CD4-positive, CD25-positive, alpha-beta regulatory T cell (primary cell): ENCODE data around the gene SULT1A4. TPM values are rescaled to one million over a fixed set of nuclear protein-coding genes. Genes with fewer than 3 reads are reported as not detected.
A peak's percentile ranks its signal among the peaks of the same experiment; 100 is the strongest.
"Not testable (repeated sequence)": the region's sequence is repeated elsewhere in the genome, so short reads cannot be mapped to it uniquely, and the experiment has no call there.

Experiments used
- ATAC-seq, 2 donors: fragments of 150-1000 bp; cut with Tn5 transposase; one replicate each; pipeline ENCODE4 v1.10.0; 2021; ENCODE audit warnings: low read depth in 2 of 2, moderate number of reproducible peaks in 2 of 2, moderate library complexity in 1 of 2
- DNase-seq, 3 donors: peaks; one replicate each; pipeline versions ENCODE4 v3.0.0 to v3.0.0-alpha.2; 2012 to 2022; ENCODE audit warnings: mixed read lengths in 1 of 3
- H3K27ac ChIP-seq: one replicate; pipeline ENCODE4 v1.7.0; 2013; ENCODE audit warnings: mild to moderate bottlenecking, low read length; ENCODE audit not compliant: insufficient read depth, poor library complexity, severe bottlenecking
- H3K27me3 ChIP-seq: one replicate; pipeline ENCODE4 v1.7.0; 2013; ENCODE audit warnings: low read length; ENCODE audit not compliant: control insufficient read depth, insufficient read depth
- H3K36me3 ChIP-seq: one replicate; pipeline ENCODE4 v1.7.0; 2013; ENCODE audit warnings: mild to moderate bottlenecking, low read length, moderate library complexity; ENCODE audit not compliant: control insufficient read depth, insufficient read depth
- H3K4me1 ChIP-seq: 2 replicates; pipeline ENCODE4 v1.7.0; 2013; ENCODE audit warnings: mild to moderate bottlenecking, low read length; ENCODE audit not compliant: insufficient read depth, control insufficient read depth, poor library complexity, severe bottlenecking
- H3K4me3 ChIP-seq: one replicate; pipeline ENCODE4 v1.7.0; 2013; ENCODE audit warnings: low read depth, mild to moderate bottlenecking, low read length, moderate library complexity
- H3K9me3 ChIP-seq, 2 experiments: 1 replicate in 1 of 2; 2 replicates in 1 of 2; pipeline ENCODE4 v1.7.0; 2013; ENCODE audit warnings: low read length in 2 of 2, mild to moderate bottlenecking in 1 of 2, moderate library complexity in 1 of 2; ENCODE audit not compliant: control insufficient read depth in 2 of 2
- H3K27ac Mint-ChIP-seq, 3 donors: one replicate each; pipeline ENCODE4 v1.8.0; 2020 to 2022; ENCODE audit warnings: mild to moderate bottlenecking in 3 of 3, mixed read lengths in 3 of 3, moderate library complexity in 2 of 3
- H3K27me3 Mint-ChIP-seq: one replicate; pipeline ENCODE4 v1.8.0; 2022; ENCODE audit warnings: mild to moderate bottlenecking, mixed read lengths
- H3K36me3 Mint-ChIP-seq: one replicate; pipeline ENCODE4 v1.8.0; 2020; ENCODE audit warnings: mixed read lengths
- H3K4me1 Mint-ChIP-seq, 4 donors: one replicate each; pipeline ENCODE4 v1.8.0; 2020 to 2022; ENCODE audit warnings: mixed read lengths in 4 of 4, mild to moderate bottlenecking in 1 of 4
- H3K4me3 Mint-ChIP-seq, 4 donors: one replicate each; pipeline ENCODE4 v1.8.0; 2020 to 2022; ENCODE audit warnings: mild to moderate bottlenecking in 4 of 4, mixed read lengths in 4 of 4, moderate library complexity in 3 of 4
- H3K9me3 Mint-ChIP-seq, 7 donors: one replicate each; pipeline ENCODE4 v1.8.0; 2020 to 2022; ENCODE audit warnings: mixed read lengths in 7 of 7, mild to moderate bottlenecking in 3 of 7, moderate library complexity in 2 of 7
- polyA plus RNA-seq, 4 donors: library from polyadenylated mRNA; unstranded; fragments of 300-500 nt; fragmentation: Illumina TruSeq; gene quantifications; one replicate each; pipeline ENCODE4 v1.2.3, GENCODE V29; 2021
- total RNA-seq: library from RNA; stranded (reverse); gene quantifications from one replicate; pipeline ENCODE4 v1.2.3, GENCODE V29; 2022

Gene SULT1A4
- total and polyA plus RNA-seq, 5 donors from 2014 or later = 0.54 to 1.7 (median 1.1) TPM; not detected in 1

- H3K9me3 ChIP-seq, H3K36me3 ChIP-seq, H3K36me3 Mint-ChIP-seq, H3K27me3 Mint-ChIP-seq, H3K9me3 Mint-ChIP-seq, H3K4me1 ChIP-seq, H3K27ac ChIP-seq, H3K27ac Mint-ChIP-seq, DNase-seq, H3K4me3 Mint-ChIP-seq, H3K27me3 ChIP-seq, H3K4me3 ChIP-seq, H3K4me1 Mint-ChIP-seq: not testable (repeated sequence)
- peak in 1 of 2 donors; percentile 43 for ATAC-seq
Observed at GRCh38 chr16:29465985-29466824, 6.5 kb downstream of the SULT1A4 start.

DNA sequence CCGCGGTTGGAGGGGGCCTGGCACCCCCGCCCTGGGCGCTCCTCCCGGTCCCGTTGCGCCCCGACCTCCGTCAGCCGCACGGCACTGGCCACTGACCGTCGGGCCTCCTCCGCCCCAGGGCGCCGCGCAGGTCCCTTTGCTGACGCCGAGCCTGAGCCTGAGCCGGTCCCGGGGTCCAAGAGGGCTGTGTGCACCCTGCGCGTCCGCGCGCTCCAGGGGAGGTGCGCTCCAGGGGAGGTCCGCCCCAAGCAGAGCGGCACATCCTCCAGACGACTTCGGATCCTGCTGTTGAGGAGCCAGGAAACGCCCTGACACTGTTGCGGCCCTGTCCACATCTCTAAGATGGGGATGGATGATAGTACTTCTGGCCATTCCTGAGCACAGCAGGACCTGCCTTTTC is 7.2 kb downstream of the SULT1A4 start:
- DNase-seq, H3K4me1 ChIP-seq, H3K9me3 Mint-ChIP-seq, H3K4me1 Mint-ChIP-seq, H3K4me3 ChIP-seq, H3K27me3 Mint-ChIP-seq, H3K36me3 Mint-ChIP-seq, H3K27ac ChIP-seq, H3K27ac Mint-ChIP-seq, H3K4me3 Mint-ChIP-seq, H3K27me3 ChIP-seq, H3K36me3 ChIP-seq, H3K9me3 ChIP-seq: not testable (repeated sequence)
- ATAC-seq = peak; percentile 46 to 60

DNA sequence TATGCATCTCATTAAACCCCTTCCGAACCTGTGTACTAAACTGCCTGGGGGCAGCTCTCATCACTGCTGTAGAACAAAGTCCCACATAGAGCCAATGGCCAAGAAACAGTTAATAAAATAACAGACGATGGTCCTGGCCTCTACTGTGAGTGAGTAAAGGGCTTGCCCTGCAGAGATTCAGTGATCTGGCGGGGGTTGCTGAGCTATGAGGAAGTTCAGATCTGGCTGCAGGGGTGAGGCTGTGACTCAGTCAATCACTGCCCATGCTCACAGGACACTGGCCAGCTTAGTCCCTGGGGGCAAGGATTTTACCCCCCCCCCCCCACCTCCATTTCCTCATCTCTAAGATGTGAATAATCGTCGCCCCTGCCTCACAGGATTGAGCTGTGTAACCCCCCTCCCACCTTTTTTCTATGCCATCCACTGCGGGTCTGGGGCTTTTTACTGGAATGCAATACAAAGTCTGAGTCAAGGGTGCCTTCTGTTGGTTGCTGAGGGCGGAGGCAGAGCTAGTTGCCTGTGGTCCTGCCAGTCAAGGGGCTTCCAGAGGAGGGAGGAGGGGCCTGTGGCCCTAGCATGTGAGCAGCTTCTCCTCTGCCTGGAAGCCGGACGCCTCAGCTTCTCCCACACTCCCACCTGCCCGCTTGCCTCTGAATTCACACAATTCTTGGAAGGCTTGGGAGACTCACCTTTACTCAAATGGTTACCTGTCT is 8.1 kb downstream of the SULT1A4 start:
- not testable (repeated sequence) for H3K36me3 Mint-ChIP-seq, H3K9me3 Mint-ChIP-seq, H3K36me3 ChIP-seq, H3K27me3 ChIP-seq, H3K27ac Mint-ChIP-seq, H3K4me3 ChIP-seq, H3K27ac ChIP-seq, H3K9me3 ChIP-seq, DNase-seq, H3K4me1 Mint-ChIP-seq, H3K27me3 Mint-ChIP-seq, H3K4me1 ChIP-seq, H3K4me3 Mint-ChIP-seq
- peak in 1 of 2 donors; percentile 11 for ATAC-seq

DNA sequence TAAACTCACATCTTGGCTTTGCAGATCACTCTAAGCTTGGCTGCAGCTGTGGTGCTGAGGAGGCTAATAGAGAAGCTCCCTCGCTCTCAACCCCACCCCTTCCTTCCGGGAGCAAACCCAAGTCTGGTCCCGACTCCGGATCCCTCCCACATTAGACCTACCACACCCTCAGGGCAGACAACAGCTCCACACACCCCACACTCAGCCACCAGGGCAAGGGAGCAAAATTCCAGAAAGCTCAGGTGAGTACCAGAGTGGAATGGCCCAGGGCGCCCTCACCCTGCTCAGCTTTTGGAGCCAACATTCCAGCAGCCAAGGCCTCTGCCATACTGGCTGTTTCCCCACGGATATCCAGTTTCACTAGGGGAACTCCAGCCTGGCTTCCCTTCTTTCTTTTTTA is 9.9 kb downstream of the SULT1A4 start:
- not testable (repeated sequence) for H3K9me3 Mint-ChIP-seq, H3K4me1 Mint-ChIP-seq, H3K27me3 Mint-ChIP-seq, H3K27me3 ChIP-seq, H3K4me3 ChIP-seq, H3K27ac ChIP-seq, H3K36me3 Mint-ChIP-seq, H3K27ac Mint-ChIP-seq, H3K9me3 ChIP-seq, H3K4me1 ChIP-seq, H3K36me3 ChIP-seq
- ATAC-seq (peak; percentile 32 to 41), DNase-seq (peak in 2 of 3 donors; percentile 19 to 25)
- peak overlapping the region in 3 of 4 donors; percentile 59 to 74 (median 62) for H3K4me3 Mint-ChIP-seq

DNA sequence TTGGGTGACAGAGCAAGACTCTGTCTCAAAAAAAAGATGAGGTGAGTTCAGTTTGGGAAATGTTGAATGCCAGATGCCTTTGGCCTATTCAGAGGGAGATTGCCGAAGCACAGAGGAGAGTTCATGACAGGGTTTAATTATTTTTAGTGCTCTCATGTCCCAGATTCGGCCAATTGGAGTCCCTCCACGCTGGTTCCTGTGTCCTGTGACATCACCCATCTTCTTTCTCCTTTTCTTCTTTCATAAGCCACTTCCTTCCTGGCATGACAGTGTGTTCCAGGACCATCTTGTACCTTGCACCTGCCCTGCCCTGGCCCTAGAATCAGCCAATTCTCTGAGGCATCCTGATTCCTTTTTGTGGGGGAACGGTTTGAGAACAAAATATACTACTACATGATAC is 12.4 kb downstream of the SULT1A4 start:
- not testable (repeated sequence) for H3K9me3 Mint-ChIP-seq, H3K4me1 Mint-ChIP-seq, H3K27me3 Mint-ChIP-seq

GRCh38 chr16:29482276-29482675 is 22.6 kb downstream of the SULT1A4 start:
- DNase-seq, H3K27me3 ChIP-seq, H3K4me1 ChIP-seq, H3K4me1 Mint-ChIP-seq, H3K27ac Mint-ChIP-seq, H3K36me3 ChIP-seq, H3K27me3 Mint-ChIP-seq, H3K4me3 Mint-ChIP-seq, H3K4me3 ChIP-seq, H3K9me3 Mint-ChIP-seq, H3K36me3 Mint-ChIP-seq, H3K27ac ChIP-seq, H3K9me3 ChIP-seq, ATAC-seq: not testable (repeated sequence)

More for the DNA sequence above, 12.4 kb downstream of the SULT1A4 start:
- H3K27ac ChIP-seq, H3K9me3 ChIP-seq, DNase-seq, H3K4me1 ChIP-seq, H3K4me3 ChIP-seq, H3K36me3 Mint-ChIP-seq, H3K4me3 Mint-ChIP-seq, H3K36me3 ChIP-seq, H3K27ac Mint-ChIP-seq, H3K27me3 ChIP-seq: not testable (repeated sequence)
- peak; percentile 27 to 43 for ATAC-seq

GRCh38 chr16:29506308-29506707 is 46.6 kb downstream of the SULT1A4 start, which contains the start of gene NPIPB12:
Gene NPIPB12, minus strand, starts transcription at chr16:29506408.
- not testable (repeated sequence) for H3K27ac ChIP-seq, H3K27me3 ChIP-seq, H3K27me3 Mint-ChIP-seq, H3K27ac Mint-ChIP-seq, H3K9me3 ChIP-seq, ATAC-seq, H3K4me3 ChIP-seq, H3K4me1 Mint-ChIP-seq, H3K9me3 Mint-ChIP-seq, H3K4me3 Mint-ChIP-seq, H3K36me3 Mint-ChIP-seq, H3K4me1 ChIP-seq, H3K36me3 ChIP-seq, DNase-seq
